Astrocyte (in vitro differentiated cells and primary cell): Measurements from ENCODE around the gene GPR142.

Source experiments
- EZH2 ChIP-seq: IDR thresholded peaks from 2 replicates; pipeline ENCODE4 v1.6.1; 2012; ENCODE audit warnings: mild to moderate bottlenecking, low read length, inconsistent platforms; ENCODE audit not compliant: insufficient read depth
- TF ChIP-seq, protein P1 (sequence below): IDR thresholded peaks from 2 replicates; pipeline ENCODE4 v1.5.1; 2011; ENCODE audit warnings: low read depth, mild to moderate bottlenecking, inconsistent platforms, low read length, moderate library complexity; ENCODE audit not compliant: insufficient read depth

DNA sequence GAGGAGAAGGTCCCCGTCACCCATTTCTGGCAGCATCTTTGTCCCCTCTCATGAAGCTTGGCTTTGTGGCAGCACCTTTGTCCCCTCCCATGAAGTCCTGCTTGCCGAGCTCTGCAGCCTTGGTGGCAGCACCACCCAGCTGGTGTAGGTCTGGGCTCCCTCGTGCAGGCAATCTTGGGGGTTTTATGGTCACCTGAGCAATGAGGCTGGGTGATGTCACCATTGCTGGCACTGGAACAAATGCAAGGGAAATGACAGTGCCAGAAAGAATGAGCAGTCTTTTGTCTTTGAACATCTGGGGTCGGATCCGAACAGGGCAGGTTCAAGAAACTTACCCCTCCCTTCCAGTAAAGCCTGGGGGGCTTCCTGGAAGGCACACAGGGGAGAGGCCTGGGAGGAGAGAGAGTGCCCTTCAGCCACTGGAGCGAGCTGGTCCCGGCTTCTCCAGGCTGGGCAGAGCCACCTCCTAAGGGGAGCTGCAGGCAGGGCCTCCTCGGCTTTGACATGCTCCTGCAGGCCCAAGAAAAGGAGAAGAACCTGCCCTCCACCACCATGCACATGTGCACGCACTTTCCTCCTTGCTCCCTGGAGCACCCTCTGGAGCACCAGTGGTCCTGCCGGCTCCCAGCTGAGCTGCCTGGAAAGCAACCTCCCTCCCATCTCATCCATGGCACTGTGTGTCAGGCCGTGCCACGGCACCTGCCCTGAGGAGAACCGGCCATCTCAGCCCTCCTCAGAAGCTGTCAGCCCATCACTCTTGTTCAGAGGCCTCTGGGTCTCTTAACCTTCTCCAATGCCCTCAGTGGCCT is 21.7 kb upstream of the GPR142 start:
- TF ChIP-seq, protein P1, sequence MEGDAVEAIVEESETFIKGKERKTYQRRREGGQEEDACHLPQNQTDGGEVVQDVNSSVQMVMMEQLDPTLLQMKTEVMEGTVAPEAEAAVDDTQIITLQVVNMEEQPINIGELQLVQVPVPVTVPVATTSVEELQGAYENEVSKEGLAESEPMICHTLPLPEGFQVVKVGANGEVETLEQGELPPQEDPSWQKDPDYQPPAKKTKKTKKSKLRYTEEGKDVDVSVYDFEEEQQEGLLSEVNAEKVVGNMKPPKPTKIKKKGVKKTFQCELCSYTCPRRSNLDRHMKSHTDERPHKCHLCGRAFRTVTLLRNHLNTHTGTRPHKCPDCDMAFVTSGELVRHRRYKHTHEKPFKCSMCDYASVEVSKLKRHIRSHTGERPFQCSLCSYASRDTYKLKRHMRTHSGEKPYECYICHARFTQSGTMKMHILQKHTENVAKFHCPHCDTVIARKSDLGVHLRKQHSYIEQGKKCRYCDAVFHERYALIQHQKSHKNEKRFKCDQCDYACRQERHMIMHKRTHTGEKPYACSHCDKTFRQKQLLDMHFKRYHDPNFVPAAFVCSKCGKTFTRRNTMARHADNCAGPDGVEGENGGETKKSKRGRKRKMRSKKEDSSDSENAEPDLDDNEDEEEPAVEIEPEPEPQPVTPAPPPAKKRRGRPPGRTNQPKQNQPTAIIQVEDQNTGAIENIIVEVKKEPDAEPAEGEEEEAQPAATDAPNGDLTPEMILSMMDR, result no peak
- no peak for TF ChIP-seq EZH2
